Urinary bladder (tissue), 4 donors: ENCODE data around the gene SNX33. TPM values are rescaled to one million over a fixed set of nuclear protein-coding genes. Genes with fewer than 3 reads are reported as not detected.
"Not testable (repeated sequence)": the region's sequence is repeated elsewhere in the genome, so short reads cannot be mapped to it uniquely, and the experiment has no call there.

Experiments
- DNase-seq: peaks from one replicate; pipeline ENCODE4 v3.0.0-alpha.2; 2015; ENCODE audit errors: extremely low spot score
- H3K27ac ChIP-seq: one replicate; pipeline ENCODE4 v1.5.1; 2013; ENCODE audit warnings: low read depth, mild to moderate bottlenecking, moderate library complexity
- H3K36me3 ChIP-seq: one replicate; pipeline ENCODE4 v1.6.1; 2013; ENCODE audit warnings: mild to moderate bottlenecking, moderate library complexity; ENCODE audit not compliant: insufficient read depth
- H3K4me1 ChIP-seq: one replicate; pipeline ENCODE4 v1.6.1; 2013; ENCODE audit warnings: mild to moderate bottlenecking, moderate library complexity; ENCODE audit not compliant: insufficient read depth
- H3K4me3 ChIP-seq: one replicate; pipeline ENCODE4 v1.5.1; 2013; ENCODE audit warnings: low read depth, low read length
- WGBS: extraction: QIAGEN DNeasy Blood & Tissue Kit; methylation state at CpG from one replicate; pipeline ENCODE4 v1.1.7; 2013; 5-methylcytosine and 5-hydroxymethylcytosine counted together
- polyA plus RNA-seq: library from polyadenylated mRNA; stranded (reverse); fragments of 200-250 nt; gene quantifications from one replicate; pipeline ENCODE4 v1.2.3, GENCODE V29; 2013
- total RNA-seq: library from RNA; depleted of rRNA; stranded (reverse); fragments of >200 nt; gene quantifications from one replicate; pipeline ENCODE4 v1.2.3, GENCODE V29; 2014
- donor health status: healthy with polysubstance abuse.
- donor health status: healthy.

The SNX33 gene
- total and polyA plus RNA-seq, 2 donors: 11.1 to 25.8 TPM

DNA sequence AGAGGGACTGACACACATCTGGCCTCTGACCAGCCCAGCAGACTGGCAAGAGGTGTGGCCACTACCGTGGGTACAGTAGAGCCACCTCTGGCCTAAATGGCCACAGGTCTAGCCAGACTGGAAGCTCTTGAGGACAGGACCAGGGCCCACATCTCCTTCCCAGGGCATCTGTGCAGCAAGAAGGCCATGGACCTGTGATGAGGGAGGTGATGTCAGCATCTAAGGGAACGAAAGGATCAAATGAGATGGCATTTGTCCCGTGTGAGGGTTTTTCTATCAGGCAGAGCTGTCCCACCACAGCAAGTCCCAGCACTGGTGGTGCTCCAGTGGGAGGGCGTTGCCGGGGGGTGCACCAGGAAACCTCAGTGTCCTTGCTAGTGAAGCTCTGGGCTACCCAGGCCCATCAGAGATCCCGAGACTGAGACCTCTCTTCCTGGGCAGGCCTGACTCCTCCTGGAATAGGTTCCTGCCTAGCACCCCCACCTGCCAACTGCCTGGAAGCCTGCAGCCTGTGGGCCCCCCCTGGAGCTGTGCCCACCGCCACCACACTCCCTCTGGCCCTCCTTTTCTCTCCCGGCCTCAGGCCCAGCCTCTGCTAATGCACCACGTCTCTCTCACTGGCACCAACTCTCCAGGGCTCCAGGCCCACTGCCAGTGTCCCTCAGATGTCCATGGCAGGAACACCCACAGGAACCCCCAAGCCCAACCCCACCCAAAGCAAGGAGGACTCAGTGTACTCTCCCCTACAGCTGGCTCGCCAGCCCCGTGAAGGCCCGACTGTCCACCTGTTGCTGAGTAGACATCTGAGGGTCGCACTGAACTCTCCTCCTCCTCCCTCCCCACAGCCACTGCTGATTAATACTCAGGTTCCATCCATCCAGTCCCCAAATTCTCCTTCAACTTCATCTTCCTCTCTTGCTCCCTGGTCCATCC is 53.6 kb downstream of the SNX33 start:
- 67% methylated on average over 13 of the region's 13 CpGs for WGBS
- not testable (repeated sequence) for H3K4me1 ChIP-seq, H3K36me3 ChIP-seq, H3K27ac ChIP-seq, DNase-seq, H3K4me3 ChIP-seq

DNA sequence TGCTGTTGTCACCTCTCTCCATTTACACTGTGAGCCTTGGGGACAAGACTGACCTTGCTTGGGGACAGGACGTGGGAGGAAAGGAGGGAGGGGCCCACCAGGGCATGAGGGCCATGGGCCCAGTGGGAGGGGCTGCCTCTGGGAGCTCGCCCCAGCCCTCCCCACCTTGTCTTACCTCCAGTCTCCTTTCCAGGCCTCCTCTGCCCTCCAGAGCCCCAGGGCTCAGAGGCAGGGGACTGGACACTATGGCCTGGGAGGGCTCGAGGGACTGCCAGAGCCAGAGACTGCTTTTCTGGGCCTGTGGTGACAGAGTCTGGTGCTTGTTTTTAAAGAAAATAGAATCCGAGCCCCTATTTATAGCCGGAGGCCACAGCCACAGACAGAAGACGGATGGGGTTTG is 54.7 kb downstream of the SNX33 start:
- 55% methylated on average over 6 of the region's 6 CpGs for WGBS
- Histone ChIP-seq H3K4me3 (no peak overlapping the region), H3K27ac (no peak overlapping the region), H3K36me3 (no peaks in the 10 kb centered on the region), H3K4me1 (no peaks in the 10 kb centered on the region)
- no peak for DNase-seq

DNA sequence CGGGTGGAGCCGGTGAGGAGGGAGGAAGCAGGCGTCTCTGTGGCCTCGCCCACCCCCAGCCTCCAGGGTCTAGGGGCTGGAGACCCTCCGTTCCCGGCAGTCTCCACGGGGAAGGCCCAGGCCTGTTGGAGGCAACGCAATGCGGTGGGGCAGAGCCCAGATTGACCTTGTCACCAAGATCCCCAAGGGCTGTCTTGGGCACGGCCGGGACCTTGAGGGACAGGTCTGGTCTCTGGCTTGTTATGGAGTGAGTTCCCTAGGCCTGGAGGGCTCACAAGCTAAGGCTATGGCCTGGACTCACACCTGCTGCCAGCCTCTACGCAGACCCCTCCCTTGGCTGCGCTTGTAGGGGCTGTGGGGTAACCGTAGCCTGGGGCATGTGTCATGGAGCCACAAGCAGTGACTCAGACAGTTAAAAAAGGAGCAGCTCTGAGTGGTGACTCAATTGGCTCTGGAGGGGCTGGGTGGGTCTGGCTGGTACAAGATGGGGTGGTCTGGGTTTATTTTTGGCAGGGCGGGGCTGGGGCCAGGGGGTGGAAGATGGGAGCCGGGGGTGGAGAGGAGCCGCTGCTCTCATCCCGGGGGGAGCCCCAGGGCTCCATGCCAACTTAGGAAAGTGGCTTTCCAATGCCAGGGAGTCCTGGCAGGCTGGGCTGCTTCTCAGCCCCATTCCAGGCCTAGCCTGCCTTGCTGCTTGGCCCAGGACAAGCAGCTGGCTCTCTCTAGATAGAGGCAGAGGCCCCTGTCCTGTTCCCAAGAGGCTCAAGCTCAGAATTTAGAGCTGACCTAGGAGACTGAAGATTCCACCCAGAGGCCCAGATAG is 55.9 kb downstream of the SNX33 start:
- not testable (repeated sequence) for DNase-seq, H3K4me3 ChIP-seq, H3K36me3 ChIP-seq, H3K27ac ChIP-seq, H3K4me1 ChIP-seq
- WGBS: 70% methylated on average over 9 of the region's 18 CpGs

DNA sequence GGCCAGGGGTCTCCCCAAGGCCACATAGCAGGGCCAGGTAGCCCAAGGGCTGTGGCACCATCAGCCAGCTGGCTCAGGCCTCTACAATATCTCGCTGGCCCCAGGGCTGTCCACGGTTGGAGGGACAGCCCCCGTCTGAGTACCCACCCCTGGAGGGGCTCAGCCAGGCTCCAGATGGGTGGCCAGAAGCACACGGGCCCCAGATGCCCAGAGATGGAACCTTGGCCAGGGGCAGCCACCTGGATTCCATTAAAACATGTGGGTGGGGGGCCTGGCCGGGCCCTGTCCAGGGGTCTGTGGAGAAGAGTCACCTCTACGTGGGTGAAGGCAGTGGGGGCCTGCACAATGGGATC is 56.5 kb downstream of the SNX33 start:
- H3K27ac ChIP-seq: no peak overlapping the region
- 59% methylated on average over 6 of the region's 6 CpGs for WGBS
- no peak for DNase-seq
- no peaks in the 10 kb centered on the region for H3K4me1 ChIP-seq
- no peak overlapping the region for H3K4me3 ChIP-seq
- H3K36me3 ChIP-seq: no peaks in the 10 kb centered on the region

GRCh38 chr15:75704618-75705017 is 56.9 kb downstream of the SNX33 start:
- Histone ChIP-seq H3K36me3 (no peaks in the 10 kb centered on the region), H3K27ac (no peak overlapping the region), H3K4me3 (no peak overlapping the region), H3K4me1 (no peaks in the 10 kb centered on the region)
- DNase-seq: no peak
- WGBS: 89% methylated on average over 9 of the region's 9 CpGs

GRCh38 chr15:75705375-75705774 is 57.7 kb downstream of the SNX33 start:
- H3K36me3 ChIP-seq, H3K4me3 ChIP-seq, DNase-seq, H3K27ac ChIP-seq, H3K4me1 ChIP-seq: not testable (repeated sequence)
- WGBS: 78% methylated on average over 5 of the region's 5 CpGs

DNA sequence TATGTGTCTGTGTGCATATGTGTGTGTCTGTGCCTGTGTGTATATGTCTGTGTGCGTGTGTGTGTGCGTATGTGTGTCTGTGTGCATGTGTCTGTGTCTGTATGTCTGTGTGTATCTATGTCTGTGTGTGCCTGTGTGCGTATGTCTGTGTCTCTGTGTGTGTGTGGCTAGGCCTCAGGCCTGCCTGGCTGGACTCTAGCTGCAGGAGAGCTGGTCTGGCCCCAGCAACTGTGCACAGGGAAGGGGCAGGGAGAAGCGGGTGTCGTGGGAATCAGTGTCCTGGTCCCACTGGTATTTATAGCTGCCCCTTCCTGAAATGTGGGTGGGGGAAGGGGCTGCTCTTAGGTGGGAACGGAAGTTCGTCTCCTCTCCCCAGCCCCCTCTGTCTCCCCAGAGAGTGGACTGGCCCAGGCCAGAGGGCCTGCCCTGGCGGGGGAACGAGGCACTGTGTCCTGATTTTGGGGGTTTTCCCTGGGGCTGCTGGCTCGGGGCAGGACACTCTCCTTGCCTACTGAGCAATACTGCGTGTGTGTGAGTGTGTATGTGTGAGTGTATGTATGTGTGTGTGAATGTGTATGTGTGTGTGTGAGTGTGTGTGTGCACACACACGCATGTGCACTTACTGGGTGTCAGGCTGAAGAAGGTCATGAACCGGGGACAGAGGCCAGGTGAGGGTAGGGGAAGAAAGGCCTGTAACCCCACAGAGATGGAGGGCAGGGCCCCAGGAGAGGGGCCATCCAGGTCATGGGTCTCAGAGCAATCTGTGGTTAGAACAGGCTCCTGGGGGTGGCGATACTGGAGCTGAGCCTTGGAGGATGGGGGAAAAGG is 58.4 kb downstream of the SNX33 start:
- Histone ChIP-seq H3K27ac (no peak overlapping the region), H3K4me1 (no peaks in the 10 kb centered on the region), H3K36me3 (no peaks in the 10 kb centered on the region), H3K4me3 (no peak overlapping the region)
- WGBS: 73% methylated on average over 14 of the region's 14 CpGs
- no peak for DNase-seq

DNA sequence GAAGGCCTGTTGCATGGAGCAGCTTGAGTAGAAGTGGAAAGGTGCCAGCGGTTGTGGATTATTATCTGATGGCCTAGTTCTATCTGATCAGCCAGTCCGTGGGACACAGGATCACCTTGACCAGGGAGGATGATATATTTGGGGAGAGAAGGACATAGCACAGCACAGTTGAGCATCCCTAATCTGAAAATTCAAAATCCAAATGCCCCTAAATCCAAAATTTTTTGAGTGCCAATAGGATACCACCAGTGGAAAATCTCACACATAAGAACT is 58.9 kb downstream of the SNX33 start:
- Histone ChIP-seq H3K36me3 (no peaks in the 10 kb centered on the region), H3K4me3 (no peak overlapping the region), H3K4me1 (no peaks in the 10 kb centered on the region), H3K27ac (no peak overlapping the region)
- 48% methylated on average over 2 of the region's 2 CpGs for WGBS
- DNase-seq: no peak

GRCh38 chr15:75709458-75709857 is 61.7 kb downstream of the SNX33 start:
- 21% methylated on average over 13 of the region's 15 CpGs for WGBS
- H3K27ac ChIP-seq, DNase-seq, H3K4me1 ChIP-seq, H3K4me3 ChIP-seq, H3K36me3 ChIP-seq: not testable (repeated sequence)

- not testable (repeated sequence) for H3K36me3 ChIP-seq, H3K4me3 ChIP-seq, DNase-seq, H3K4me1 ChIP-seq, H3K27ac ChIP-seq
- 66% methylated on average over 5 of the region's 5 CpGs for WGBS
These were observed 63.2 kb downstream of the SNX33 start for GRCh38 chr15:75710874-75711273.

GRCh38 chr15:75711495-75711894 is 63.8 kb downstream of the SNX33 start:
- not testable (repeated sequence) for H3K4me1 ChIP-seq, H3K36me3 ChIP-seq, H3K27ac ChIP-seq, DNase-seq, H3K4me3 ChIP-seq
- 33% methylated on average over 7 of the region's 7 CpGs for WGBS
